Mesangial cell (primary cell): ENCODE data around the gene CEP85. TPM values are rescaled to one million over a fixed set of nuclear protein-coding genes. Genes with fewer than 3 reads are reported as not detected.

Source experiments
- total RNA-seq: library from RNA; depleted of rRNA; stranded (reverse); fragments of >200 nt; gene quantifications from 2 replicates; pipeline ENCODE4 v1.2.3, GENCODE V29; 2015

The CEP85 gene, protein sequence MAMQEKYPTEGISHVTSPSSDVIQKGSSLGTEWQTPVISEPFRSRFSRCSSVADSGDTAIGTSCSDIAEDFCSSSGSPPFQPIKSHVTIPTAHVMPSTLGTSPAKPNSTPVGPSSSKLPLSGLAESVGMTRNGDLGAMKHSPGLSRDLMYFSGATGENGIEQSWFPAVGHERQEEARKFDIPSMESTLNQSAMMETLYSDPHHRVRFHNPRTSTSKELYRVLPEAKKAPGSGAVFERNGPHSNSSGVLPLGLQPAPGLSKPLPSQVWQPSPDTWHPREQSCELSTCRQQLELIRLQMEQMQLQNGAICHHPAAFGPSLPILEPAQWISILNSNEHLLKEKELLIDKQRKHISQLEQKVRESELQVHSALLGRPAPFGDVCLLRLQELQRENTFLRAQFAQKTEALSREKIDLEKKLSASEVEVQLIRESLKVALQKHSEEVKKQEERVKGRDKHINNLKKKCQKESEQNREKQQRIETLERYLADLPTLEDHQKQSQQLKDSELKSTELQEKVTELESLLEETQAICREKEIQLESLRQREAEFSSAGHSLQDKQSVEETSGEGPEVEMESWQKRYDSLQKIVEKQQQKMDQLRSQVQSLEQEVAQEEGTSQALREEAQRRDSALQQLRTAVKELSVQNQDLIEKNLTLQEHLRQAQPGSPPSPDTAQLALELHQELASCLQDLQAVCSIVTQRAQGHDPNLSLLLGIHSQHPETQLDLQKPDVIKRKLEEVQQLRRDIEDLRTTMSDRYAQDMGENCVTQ
- total RNA-seq = 4.9 and 17.8 TPM in 2 replicates

DNA sequence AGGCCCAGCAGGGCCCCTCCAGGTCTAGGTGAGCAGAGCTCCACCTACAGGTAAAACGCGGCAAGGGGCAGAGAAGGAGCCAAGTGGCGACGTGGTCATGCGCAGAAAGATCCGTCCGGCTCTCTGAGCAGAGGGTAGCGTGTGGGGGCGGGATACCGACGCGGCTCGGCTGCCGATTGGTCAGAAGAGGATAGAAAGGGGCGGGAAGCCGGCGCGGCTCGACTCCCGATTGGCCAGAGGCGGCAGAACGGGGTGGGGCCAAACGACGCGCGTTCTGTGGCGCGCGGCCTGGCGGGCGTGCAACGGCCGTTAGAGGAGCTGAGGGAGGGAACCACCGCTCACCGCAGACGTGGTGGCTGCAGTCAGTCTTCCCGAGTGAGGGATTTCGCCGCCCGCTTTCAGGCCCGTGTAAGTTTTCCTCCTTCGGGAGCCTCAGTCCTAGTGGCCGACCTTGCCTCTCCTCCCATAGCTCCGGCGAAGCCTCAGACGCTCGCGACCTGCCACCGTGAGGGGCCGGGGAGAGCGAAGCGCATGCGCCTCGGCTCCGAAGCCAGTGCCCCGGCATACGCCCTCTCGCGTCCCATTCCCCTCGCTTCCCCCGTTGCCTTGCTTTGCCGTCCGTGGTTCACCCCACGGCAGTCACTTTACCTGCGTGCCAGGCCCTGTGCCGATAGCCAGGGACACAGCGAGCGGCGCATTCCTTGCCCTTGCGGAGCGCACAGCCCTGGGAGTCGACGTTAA, at the start of gene CEP85:
Gene CEP85 (plus strand): TSS at position 298 of the 741 bp plus-strand sequence. CDS start 5,584 bp downstream, outside the sequence.

DNA sequence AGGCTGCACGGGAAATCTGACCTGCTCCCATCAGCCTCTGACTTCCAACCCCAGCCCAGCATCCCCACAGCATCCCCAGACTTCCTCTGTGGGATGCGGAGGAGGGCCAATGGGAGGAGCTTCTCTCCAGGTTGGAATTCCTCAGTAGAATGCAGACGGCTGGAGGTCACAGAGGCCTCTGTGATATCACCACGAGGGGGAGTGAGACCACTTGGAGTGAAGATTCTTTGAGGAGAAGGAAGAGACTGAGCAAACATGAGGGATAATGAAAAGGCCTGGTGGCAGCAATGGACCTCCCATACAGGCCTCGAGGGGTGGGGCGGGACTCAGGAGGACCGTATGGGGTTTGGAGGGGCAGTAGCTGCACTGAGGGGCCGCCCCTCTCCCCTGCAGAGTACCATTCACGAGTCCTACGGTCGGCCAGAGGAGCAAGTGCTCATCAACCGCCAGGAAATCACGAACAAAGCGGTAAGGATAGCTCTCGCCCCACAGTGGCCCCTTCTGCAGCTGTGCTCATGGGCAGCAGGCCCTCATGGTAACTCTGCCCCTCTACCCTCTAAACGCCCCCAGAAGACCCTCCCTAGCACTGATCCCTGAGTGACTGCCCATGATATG, 43.5 kb upstream of the CEP85 start, which contains the start of gene CATSPER4:
Gene CATSPER4 (plus strand): TSS at position 230 of the 615 bp plus-strand sequence. CDS start 26 bp downstream, at position 256.

DNA sequence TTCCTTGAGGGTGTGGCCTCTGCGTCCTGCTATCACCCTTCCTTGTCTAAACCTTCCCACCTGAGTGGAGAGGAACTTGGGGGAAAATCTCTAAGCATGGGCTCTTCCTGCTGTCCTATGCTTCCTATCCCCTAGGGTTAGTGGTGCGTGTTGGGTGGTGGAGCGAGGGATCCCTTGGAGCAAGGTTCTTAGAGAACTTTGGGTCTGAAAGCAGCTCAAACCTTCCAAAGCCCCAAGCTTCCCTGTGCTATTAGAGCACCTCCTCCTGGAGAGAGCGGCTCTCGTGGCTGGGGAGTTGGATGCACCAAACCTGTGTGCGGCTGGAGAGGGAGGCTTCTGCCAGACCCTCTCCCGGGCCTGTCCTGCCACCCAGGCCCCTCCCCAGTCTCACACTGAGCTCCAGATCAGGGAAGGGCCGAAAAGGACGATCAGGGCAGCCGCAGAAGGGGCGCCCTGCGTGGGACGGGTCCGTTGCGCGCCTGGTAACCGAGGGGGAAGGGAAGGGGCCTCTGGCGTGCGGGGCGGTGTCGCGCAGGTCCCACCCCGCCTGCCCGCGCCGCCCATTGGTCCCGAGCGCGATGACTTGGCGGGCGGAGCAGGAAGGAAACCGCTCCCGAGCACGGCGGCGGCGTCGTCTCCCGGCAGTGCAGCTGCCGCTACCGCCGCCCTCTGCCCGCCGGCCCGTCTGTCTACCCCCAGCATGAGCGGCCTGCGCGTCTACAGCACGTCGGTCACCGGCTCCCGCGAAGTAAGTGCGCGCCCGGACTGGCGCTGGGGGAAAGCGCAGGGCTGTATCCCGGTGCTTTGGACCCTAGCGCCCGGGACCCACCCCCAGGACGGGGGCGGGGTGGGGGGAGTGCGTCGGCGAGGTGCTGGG, 45.7 kb downstream of the CEP85 start, which contains the start of gene SH3BGRL3:
Gene SH3BGRL3 (plus strand): TSS at position 631 of the 877 bp plus-strand sequence. CDS start 70 bp downstream, at position 701.

DNA sequence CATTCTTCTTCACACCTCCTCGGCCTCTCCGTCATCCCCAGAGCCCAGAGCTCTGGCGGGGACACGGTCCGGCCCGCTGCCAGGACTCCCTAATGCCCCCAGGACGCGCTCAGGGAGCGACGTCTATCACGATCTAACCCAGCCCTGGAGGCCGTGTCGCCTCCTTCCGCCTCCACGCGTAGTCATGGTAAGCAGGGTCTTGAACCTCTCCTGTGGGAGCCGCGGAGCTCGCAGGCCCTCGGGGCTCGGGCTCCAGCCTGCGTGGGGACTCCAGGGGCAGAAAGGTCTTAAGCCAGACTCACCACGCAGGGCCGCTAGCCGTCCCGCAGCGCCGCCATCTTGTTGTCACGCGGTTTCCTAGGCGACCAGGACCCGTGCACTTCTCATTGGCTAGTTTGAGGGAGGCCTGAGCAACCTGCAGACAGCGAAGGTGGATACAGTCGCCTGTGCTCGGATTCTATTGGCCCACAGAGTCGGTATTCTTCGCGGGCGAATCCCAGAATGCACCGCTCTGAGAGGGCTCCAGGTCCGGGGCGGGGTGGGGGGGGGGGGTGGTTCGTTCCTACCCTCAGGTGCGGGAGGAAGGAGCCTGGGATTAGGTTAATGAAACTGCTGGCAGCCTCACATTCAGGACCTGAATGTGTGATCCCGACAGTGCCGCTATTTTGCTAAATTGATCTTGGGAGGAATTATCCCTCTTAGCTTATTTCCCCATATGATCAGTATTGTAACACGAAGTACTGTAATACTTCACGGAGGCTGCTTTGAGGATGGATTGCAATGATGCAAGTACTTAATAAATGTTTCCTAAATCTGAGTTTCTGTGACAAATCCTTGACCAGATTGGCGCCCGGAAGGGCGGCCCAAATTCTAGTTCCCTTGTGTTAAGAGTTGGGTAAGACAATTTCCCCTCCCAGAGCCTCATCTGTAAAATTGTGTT, 72.6 kb downstream of the CEP85 start, which contains the start of gene UBXN11:
Gene UBXN11 (minus strand): TSS at position 347 of the 940 bp plus-strand sequence. CDS start 3,753 bp downstream, outside the sequence.

GRCh38 chr1:26317612-26318337, 83.8 kb downstream of the CEP85 start, which contains the start of gene CD52:
Gene CD52 (plus strand): TSS chr1:26317958. CDS start chr1:26318018, 60 bp downstream.

Other genes with a start within 250 kb of the CEP85 start
- 9.4 and 9.6 TPM in 2 replicates for gene PAFAH2, start 236.1 kb upstream of the CEP85 start, total RNA-seq
- 0.65 and 2.3 TPM in 2 replicates for gene EXTL1, start 212.4 kb upstream of the CEP85 start, total RNA-seq
- gene SLC30A2, start 188.1 kb upstream of the CEP85 start, total RNA-seq = 0.38 TPM in 1 of 2 replicates, not detected in the other
- gene TRIM63, start 166.6 kb upstream of the CEP85 start, total RNA-seq = 0.38 TPM in 1 of 2 replicates, not detected in the other
- 2.0 and 2.9 TPM in 2 replicates for gene PDIK1L, start 122.4 kb upstream of the CEP85 start, total RNA-seq
- gene FAM110D, start 75.1 kb upstream of the CEP85 start, total RNA-seq = 0.25 TPM in 1 of 2 replicates, not detected in the other
- not detected in 2 replicates for gene C1orf232, start 65.2 kb upstream of the CEP85 start, total RNA-seq
- 103 and 117 TPM in 2 replicates for gene ZNF593, start 64.3 kb upstream of the CEP85 start, total RNA-seq
- 0.13 TPM in 1 of 2 replicates, not detected in the other for gene ZNF593OS, start 62.4 kb upstream of the CEP85 start, total RNA-seq
- gene CNKSR1, start 56.7 kb upstream of the CEP85 start, total RNA-seq = 1.5 and 3.4 TPM in 2 replicates
- not detected in 2 replicates for gene CATSPER4, start 43.6 kb upstream of the CEP85 start, total RNA-seq
- gene SH3BGRL3, start 45.9 kb downstream of the CEP85 start, total RNA-seq = 121 and 161 TPM in 2 replicates
- 3.6 and 8.7 TPM in 2 replicates for gene UBXN11, start 72.4 kb downstream of the CEP85 start, total RNA-seq
- gene CD52, start 83.8 kb downstream of the CEP85 start, total RNA-seq = not detected in 2 replicates
- gene CRYBG2, start 119.9 kb downstream of the CEP85 start, total RNA-seq = 0.16 and 0.25 TPM in 2 replicates
- not detected in 2 replicates for gene ZNF683, start 138.6 kb downstream of the CEP85 start, total RNA-seq
- 0.38 TPM in 1 of 2 replicates, not detected in the other for gene LIN28A, start 176.6 kb downstream of the CEP85 start, total RNA-seq
- 33.6 and 39.7 TPM in 2 replicates for gene DHDDS, start 198.1 kb downstream of the CEP85 start, total RNA-seq
- 149 and 379 TPM in 2 replicates for gene HMGN2, start 238.2 kb downstream of the CEP85 start, total RNA-seq